OCI-LY7 (cell line): ENCODE measurements around the gene POLR3H. TPM values are rescaled to one million over a fixed set of nuclear protein-coding genes. Genes with fewer than 3 reads are reported as not detected.

Experiments used
- BruUV-seq: library from RNA; stranded (reverse); fragments of 400-500 nt; replicated peaks from 2 replicates; lab custom pipeline; 2021; lab: Mats Ljungman, UMichigan
- CTCF ChIA-PET: fragments of 300-600 bp; sonication (Branson Sonifier 250); formaldehyde crosslinking; loops from one replicate; lab custom pipeline; 2022; ENCODE audit warnings: antibody characterized with exemption; ENCODE audit not compliant: unreplicated experiment; lab: Charles Lee
- POLR2A ChIA-PET: fragments of 300-600 bp; sonication (Branson Sonifier 250); formaldehyde crosslinking; loops from one replicate; lab custom pipeline; 2022; ENCODE audit warnings: antibody characterized with exemption; lab: Charles Lee
- DNase-seq: peaks from one replicate; pipeline ENCODE4 v3.0.0-alpha.2; 2015; ENCODE audit warnings: low spot score
- H2AFZ ChIP-seq: fragments of 200-600 bp; sonication (generic), shearing (Covaris generic); 2 replicates; pipeline ENCODE4 v1.6.1; 2014; ENCODE audit warnings: mild to moderate bottlenecking, antibody characterized with exemption, low read length, moderate library complexity
- H3K27ac ChIP-seq: fragments of 200-600 bp; sonication (generic); 2 replicates; pipeline ENCODE4 v1.5.1; 2014; ENCODE audit warnings: mixed run types, low read depth, mild to moderate bottlenecking, moderate library complexity, low read length, inconsistent platforms; ENCODE audit not compliant: poor library complexity, severe bottlenecking
- H3K36me3 ChIP-seq: fragments of 200-600 bp; sonication (generic); 2 replicates; pipeline ENCODE4 v1.6.1; 2014; ENCODE audit warnings: mild to moderate bottlenecking, antibody characterized with exemption, low read length, moderate library complexity, mixed read lengths; ENCODE audit not compliant: insufficient read depth
- H3K4me1 ChIP-seq: fragments of 200-600 bp; sonication (generic); 2 replicates; pipeline ENCODE4 v1.5.1; 2014; ENCODE audit warnings: mild to moderate bottlenecking, low read length; ENCODE audit not compliant: insufficient read depth, poor library complexity, severe bottlenecking
- H3K4me2 ChIP-seq: fragments of 200-600 bp; sonication (generic); 2 replicates; pipeline ENCODE4 v1.6.1; 2014; ENCODE audit warnings: mild to moderate bottlenecking, low read length
- H3K4me3 ChIP-seq: fragments of 200-600 bp; sonication (generic); 2 replicates; pipeline ENCODE4 v1.5.1; 2014; ENCODE audit warnings: mild to moderate bottlenecking, low read depth, low read length; ENCODE audit not compliant: poor library complexity, severe bottlenecking
- H3K79me2 ChIP-seq: fragments of 200-600 bp; sonication (generic); 2 replicates; pipeline ENCODE4 v1.6.1; 2016; ENCODE audit warnings: low read depth, mild to moderate bottlenecking, low read length, moderate library complexity, mixed read lengths; ENCODE audit not compliant: insufficient read depth
- H3K9me2 ChIP-seq: fragments of 200-600 bp; sonication (generic); 2 replicates; pipeline ENCODE4 v1.6.1; 2016; ENCODE audit warnings: mild to moderate bottlenecking, low read length, mixed read lengths; ENCODE audit not compliant: insufficient read depth
- H3K9me3 ChIP-seq: fragments of 200-600 bp; sonication (generic); 2 replicates; pipeline ENCODE4 v1.6.1; 2014; ENCODE audit warnings: mild to moderate bottlenecking, mixed run types, low read length, mixed read lengths
- H4K20me1 ChIP-seq: fragments of 200-600 bp; sonication (generic); 2 replicates; pipeline ENCODE4 v1.6.1; 2014; ENCODE audit warnings: mild to moderate bottlenecking, antibody characterized with exemption, low read length, moderate library complexity, mixed read lengths; ENCODE audit not compliant: insufficient read depth
- CTCF ChIP-seq: fragments of 200-600 bp; sonication (generic); conservative IDR thresholded peaks from 2 replicates; pipeline ENCODE4 v1.5.1; 2014; ENCODE audit warnings: mild to moderate bottlenecking, antibody characterized with exemption, low read length, moderate library complexity, mixed read lengths
- EZH2phosphoT487 ChIP-seq: fragments of 200-600 bp; sonication (generic); IDR thresholded peaks from 2 replicates; pipeline ENCODE4 v1.6.1; 2018; ENCODE audit warnings: low read depth, borderline replicate concordance, mild to moderate bottlenecking, mixed run types, antibody characterized with exemption, low read length, moderate library complexity, mixed read lengths
- intact Hi-C: fragments of 100-400 bp; cut with micrococcal nuclease; formaldehyde crosslinking; loops from one replicate; pipeline ENCODE4 v1.10.0; 2022; ENCODE audit not compliant: unreplicated experiment
- total RNA-seq, 2 experiments: library from RNA; depleted of rRNA in 1 of 2; stranded (reverse); fragments of >200 nt in 1 of 2; shearing (Covaris generic) in 1 of 2; gene quantifications; 2 replicates each; pipeline ENCODE4 v1.2.3, GENCODE V29; 2014 to 2022

POLR3H gene
- total RNA-seq, 2 experiments from 2014 or later: 28.5 to 48.3 TPM

DNA sequence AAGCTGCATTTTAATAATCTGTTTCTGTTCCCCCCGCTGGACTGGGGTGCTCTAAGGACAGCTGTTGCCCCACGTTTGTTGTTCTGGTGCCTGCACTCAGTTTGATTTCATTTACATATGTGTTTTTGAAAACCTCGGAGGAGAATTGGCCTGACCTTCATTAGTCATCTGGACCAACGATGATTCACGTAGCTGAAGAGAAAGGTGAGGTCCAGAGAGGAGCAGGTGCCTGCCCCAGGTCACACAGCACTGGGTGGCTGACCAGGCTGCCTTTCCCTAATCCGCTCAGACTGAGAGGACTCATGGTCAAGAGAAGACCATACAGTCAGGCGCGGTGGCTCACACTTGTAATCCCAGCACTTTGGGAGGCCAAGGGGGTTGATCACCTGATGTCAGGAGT, 20.3 kb upstream of the POLR3H start:
- POLR2A ChIA-PET: interaction anchor here (0.6 kb wide), 1 partner anchor 23 kb away, joined by 4 read pairs; no protein-coding TSS in a partner anchor
- Histone ChIP-seq H2AFZ (no peak overlapping the region), H3K79me2 (no peaks in the 10 kb centered on the region), H3K4me2 (no peak overlapping the region), H4K20me1 (no peaks in the 10 kb centered on the region), H3K9me3 (no peaks in the 10 kb centered on the region), H3K9me2 (no peaks in the 10 kb centered on the region), H3K4me1 (no peaks in the 10 kb centered on the region), H3K4me3 (no peak overlapping the region), H3K36me3 (no peaks in the 10 kb centered on the region), H3K27ac (no peak overlapping the region)
- no TSS peak for BruUV-seq
- TF ChIP-seq EZH2phosphoT487 (no peak), CTCF (no peak)
- DNase-seq: no peak
- CTCF ChIA-PET: no interaction called here
- intact Hi-C loops: no loop called here

DNA sequence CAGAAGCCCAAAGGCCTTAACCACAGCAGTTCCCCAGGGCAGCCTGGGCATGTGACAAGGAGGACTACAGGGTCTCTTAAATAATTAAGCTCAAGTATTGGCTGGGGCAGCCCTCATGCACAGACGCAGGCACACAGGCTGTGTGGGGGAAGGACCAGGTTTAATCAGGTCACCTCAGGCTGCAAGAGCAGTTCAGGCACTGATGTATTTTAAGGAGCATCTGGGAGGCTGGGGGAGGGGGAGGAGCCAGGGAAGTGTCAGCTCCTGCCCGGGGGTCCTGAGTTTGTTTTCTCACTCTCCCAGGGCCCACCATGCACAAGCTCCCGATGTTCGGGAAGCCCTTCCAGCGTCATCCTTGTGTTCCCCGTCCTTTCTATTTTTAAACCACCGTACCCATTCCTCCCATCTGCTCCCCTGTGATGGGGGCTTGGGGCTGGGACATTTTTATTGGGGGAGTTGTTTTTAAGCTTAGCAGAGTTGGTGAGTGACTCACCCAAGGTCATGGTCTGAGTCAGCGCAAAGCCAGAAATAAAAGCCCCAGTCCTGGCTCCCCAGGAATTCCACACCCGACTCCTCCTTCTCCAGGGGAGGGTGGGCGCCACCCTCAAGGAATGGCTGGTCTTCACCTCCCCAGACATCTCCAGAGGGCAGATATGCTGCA, 18.9 kb upstream of the POLR3H start:
- Histone ChIP-seq H3K27ac (no peak overlapping the region), H3K4me2 (no peak overlapping the region), H3K4me1 (no peaks in the 10 kb centered on the region), H3K9me2 (no peaks in the 10 kb centered on the region), H3K9me3 (no peaks in the 10 kb centered on the region), H3K36me3 (no peaks in the 10 kb centered on the region), H2AFZ (no peak overlapping the region), H4K20me1 (no peaks in the 10 kb centered on the region), H3K79me2 (no peaks in the 10 kb centered on the region), H3K4me3 (no peak overlapping the region)
- intact Hi-C loops: no loop called here
- no TSS peak for BruUV-seq
- DNase-seq: no peak
- TF ChIP-seq CTCF: no peak
- TF ChIP-seq EZH2phosphoT487: no peak
- CTCF ChIA-PET: no interaction called here
- POLR2A ChIA-PET: no interaction called here

- no peaks in the 10 kb centered on the region for H4K20me1 ChIP-seq
- no TSS peak for BruUV-seq
- no peaks in the 10 kb centered on the region for H3K9me3 ChIP-seq
- POLR2A ChIA-PET: interaction anchor here (0.7 kb wide), 1 partner anchor 86 kb away, joined by 4 read pairs; no protein-coding TSS in a partner anchor
- H2AFZ ChIP-seq: no peak overlapping the region
- intact Hi-C loops: no loop called here
- TF ChIP-seq EZH2phosphoT487: no peak
- no peak for TF ChIP-seq CTCF
- no peaks in the 10 kb centered on the region for H3K9me2 ChIP-seq
- no peaks in the 10 kb centered on the region for H3K79me2 ChIP-seq
- CTCF ChIA-PET: no interaction called here
- H3K4me1 ChIP-seq: no peaks in the 10 kb centered on the region
- no peak overlapping the region for H3K4me3 ChIP-seq
- H3K27ac ChIP-seq: no peak overlapping the region
- no peak for DNase-seq
- no peak overlapping the region for H3K4me2 ChIP-seq
- H3K36me3 ChIP-seq: no peaks in the 10 kb centered on the region
Measured at GRCh38 chr22:41562461-41562860, 18.2 kb upstream of the POLR3H start.
